Choroid plexus epithelial cell (primary cell): ENCODE results near the gene C4orf36.

Experiments
- DNase-seq: peaks from one replicate; pipeline ENCODE4 v3.0.0-alpha.2; 2010; ENCODE audit warnings: low read depth
- H3K4me3 ChIP-seq: 2 replicates; pipeline ENCODE4 v1.5.1; 2011; ENCODE audit warnings: low read depth, mild to moderate bottlenecking, control low read depth, low read length, moderate library complexity
- CTCF ChIP-seq: conservative IDR thresholded peaks from 2 replicates; pipeline ENCODE4 v1.5.1; 2011; ENCODE audit warnings: low read depth, mild to moderate bottlenecking, control low read depth, inconsistent platforms, low read length, moderate library complexity

The C4orf36 gene

GRCh38 chr4:86855572-86855971 lies 36.6 kb downstream of the C4orf36 start:
- no peak overlapping the region for H3K4me3 ChIP-seq
- peak; percentile 26 for DNase-seq
- no peak for TF ChIP-seq CTCF

DNA sequence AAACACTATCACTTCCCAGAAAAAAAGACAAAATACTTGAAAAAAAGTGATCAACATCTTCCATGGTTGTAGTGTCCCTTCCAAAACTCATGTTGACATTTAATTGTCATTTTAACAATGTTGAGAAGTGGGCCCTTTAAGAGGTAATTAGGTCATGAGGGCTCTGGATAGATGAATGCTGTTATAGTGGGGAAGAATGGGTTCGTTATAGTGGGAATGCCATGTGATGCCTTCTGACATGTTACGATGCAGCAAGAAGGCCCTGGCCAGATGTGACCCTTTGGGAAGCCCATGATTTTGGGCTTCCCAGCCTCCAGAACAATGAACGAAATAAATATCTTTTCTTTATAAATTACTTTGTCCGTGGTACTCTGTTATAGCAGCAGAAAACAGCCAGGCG lies 39.0 kb downstream of the C4orf36 start:
- no peak for DNase-seq
- no peak overlapping the region for H3K4me3 ChIP-seq
- TF ChIP-seq CTCF: no peak

DNA sequence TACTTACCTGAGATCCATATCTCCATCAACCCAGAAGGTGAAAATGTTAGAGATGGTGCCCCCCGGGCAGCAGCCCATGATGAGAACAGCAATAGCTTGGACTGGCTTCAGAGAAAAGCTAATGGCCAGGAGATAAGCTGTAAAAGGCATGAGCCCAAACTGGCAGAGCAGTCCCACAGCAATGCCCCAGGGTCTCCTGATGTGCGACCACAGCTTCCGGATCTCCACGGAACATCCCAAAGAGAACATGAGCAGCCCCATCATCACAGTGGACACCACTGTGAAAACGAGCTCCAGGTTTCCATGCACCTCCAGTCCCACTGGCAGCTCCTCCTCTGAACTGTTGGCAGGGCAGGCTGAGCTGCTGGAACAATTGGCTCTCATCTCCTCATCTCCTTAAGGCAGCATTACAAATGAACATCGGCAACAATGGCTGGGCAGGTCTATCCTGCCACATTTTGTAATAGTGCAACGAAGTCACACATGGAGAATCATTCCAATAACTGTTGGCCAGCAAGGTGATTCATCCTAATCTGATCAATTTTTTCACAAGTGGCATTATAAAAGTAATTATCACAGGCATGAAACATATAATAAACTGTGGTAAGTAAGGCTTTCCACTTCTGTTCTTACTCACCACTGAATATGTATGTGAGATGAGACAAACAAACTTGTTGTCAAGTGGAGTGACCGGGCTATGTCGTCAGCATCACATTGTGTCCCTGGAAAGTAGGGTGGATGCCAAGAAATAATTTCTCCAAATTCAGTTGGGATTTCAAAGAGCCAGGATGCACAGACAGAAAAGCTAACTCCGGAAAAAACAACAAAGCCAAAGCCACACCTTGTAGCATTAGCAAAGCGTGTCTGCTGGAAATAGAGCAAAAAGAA lies 43.2 kb downstream of the C4orf36 start, which contains the start of gene SLC10A6:
SLC10A6 (minus strand) TSS at position 653 of the 888 bp plus-strand sequence; CDS start at position 384, 269 bp downstream.
- DNase-seq: no peak
- no peak for TF ChIP-seq CTCF
- H3K4me3 ChIP-seq: no peak within 1 kb of the TSS

DNA sequence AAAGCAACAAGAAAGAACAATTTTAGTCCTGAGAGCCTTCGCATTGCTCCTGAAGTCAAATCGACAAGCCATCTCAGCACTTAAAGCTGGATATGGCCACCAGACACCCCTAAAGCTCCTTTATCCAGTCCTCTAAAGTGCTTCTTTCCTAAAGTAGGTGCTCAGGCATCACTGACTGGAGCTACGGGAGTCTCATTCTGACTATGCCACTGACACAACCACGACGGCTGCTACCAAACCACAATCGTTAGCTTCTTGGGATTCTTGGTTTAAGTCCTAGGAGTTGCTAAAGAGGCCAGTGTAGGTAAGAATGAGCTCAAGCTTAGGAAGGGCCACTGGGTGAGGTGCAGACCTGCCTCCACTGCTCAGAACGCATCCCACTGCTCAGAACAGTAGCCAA lies 44.1 kb downstream of the C4orf36 start:
- no peak for TF ChIP-seq CTCF
- no peak overlapping the region for H3K4me3 ChIP-seq
- DNase-seq: no peak

GRCh38 chr4:86847571-86847970 lies 44.7 kb downstream of the C4orf36 start:
- TF ChIP-seq CTCF: no peak
- H3K4me3 ChIP-seq: no peak overlapping the region
- DNase-seq: no peak

GRCh38 chr4:86846921-86847320 lies 45.3 kb downstream of the C4orf36 start:
- H3K4me3 ChIP-seq: no peak overlapping the region
- no peak for TF ChIP-seq CTCF
- no peak for DNase-seq

- TF ChIP-seq CTCF: no peak
- no peak for DNase-seq
- no peak overlapping the region for H3K4me3 ChIP-seq
Observed at GRCh38 chr4:86845593-86845992, 46.6 kb downstream of the C4orf36 start.
